DND-41 (cell line): ENCODE results near the gene MAP4K3.

Experiments
- ATAC-seq: fragments of 200-7000 bp; cut with Tn5 transposase; 3 replicates; pipeline ENCODE4 v1.9.1; 2021; ENCODE audit warnings: low read depth; ENCODE audit not compliant: insufficient read depth
- DNase-seq: peaks from one replicate; pipeline ENCODE4 v3.0.0-alpha.2; 2020
- H2AFZ ChIP-seq: 2 replicates; pipeline ENCODE4 v1.6.0; 2012; ENCODE audit warnings: low read depth, low read length
- H3K27ac ChIP-seq: 2 replicates; pipeline ENCODE4 v1.5.1; 2012; ENCODE audit warnings: low read length, inconsistent platforms
- H3K27me3 ChIP-seq: fragments of 200-600 bp; sonication (generic); 2 replicates; pipeline ENCODE4 v1.6.0; 2012; ENCODE audit warnings: low read length, mild to moderate bottlenecking, inconsistent platforms; ENCODE audit not compliant: insufficient read depth, poor library complexity
- H3K36me3 ChIP-seq: 2 replicates; pipeline ENCODE4 v1.5.1; 2012; ENCODE audit warnings: low read length, inconsistent platforms; ENCODE audit not compliant: insufficient read depth
- H3K4me1 ChIP-seq: 2 replicates; pipeline ENCODE4 v1.5.1; 2012; ENCODE audit warnings: mild to moderate bottlenecking, low read length; ENCODE audit not compliant: insufficient read depth
- H3K4me2 ChIP-seq: 2 replicates; pipeline ENCODE4 v1.6.0; 2012; ENCODE audit warnings: mild to moderate bottlenecking, moderate library complexity, low read length, inconsistent platforms; ENCODE audit not compliant: insufficient read depth
- H3K4me3 ChIP-seq, 2 experiments: fragments of 200-600 bp in 1 of 2; shearing (Covaris generic) in 1 of 2; 2 replicates each; pipeline ENCODE4 v1.5.1; 2012 to 2016; ENCODE audit warnings: inconsistent platforms in 2 of 2, low read length in 2 of 2, mild to moderate bottlenecking in 2 of 2, low read depth in 1 of 2, moderate library complexity in 1 of 2
- H3K79me2 ChIP-seq: 2 replicates; pipeline ENCODE4 v1.6.0; 2012; ENCODE audit warnings: low read length, inconsistent platforms; ENCODE audit not compliant: insufficient read depth
- H3K9ac ChIP-seq: 2 replicates; pipeline ENCODE4 v1.6.0; 2012; ENCODE audit warnings: low read depth, mild to moderate bottlenecking, inconsistent platforms, low read length, moderate library complexity
- H3K9me3 ChIP-seq: 2 replicates; pipeline ENCODE4 v1.5.1; 2012; ENCODE audit warnings: low read length, moderate library complexity, mild to moderate bottlenecking, inconsistent platforms; ENCODE audit not compliant: insufficient read depth, severe bottlenecking
- H4K20me1 ChIP-seq: 2 replicates; pipeline ENCODE4 v1.6.0; 2012; ENCODE audit warnings: low read length; ENCODE audit not compliant: insufficient read depth
- CTCF ChIP-seq: IDR thresholded peaks from 2 replicates; pipeline ENCODE4 v1.5.1; 2012; ENCODE audit warnings: borderline replicate concordance, low read length, moderate library complexity, mild to moderate bottlenecking; ENCODE audit not compliant: poor library complexity, severe bottlenecking; ENCODE audit errors: extremely low read depth
- EZH2 ChIP-seq: IDR thresholded peaks from 3 replicates; pipeline ENCODE4 v1.6.1; 2012; ENCODE audit warnings: borderline replicate concordance, low read depth, mild to moderate bottlenecking, moderate library complexity, low read length, inconsistent platforms; ENCODE audit not compliant: severe bottlenecking

MAP4K3 gene

GRCh38 chr2:39464864-39465263, 27.8 kb upstream of the MAP4K3 start:
- DNase-seq, result no peak
- TF ChIP-seq EZH2, result no peak
- no peak for TF ChIP-seq CTCF
- no peak for ATAC-seq
- no peaks in the 10 kb centered on the region for H3K27me3 ChIP-seq
- H3K36me3 ChIP-seq, result no peaks in the 10 kb centered on the region
- H3K9me3 ChIP-seq, result peaks cover 2% of the 10 kb centered on the region
- no peak overlapping the region for H3K9ac ChIP-seq
- no peak overlapping the region for H3K4me2 ChIP-seq
- H3K27ac ChIP-seq, result no peak overlapping the region
- no peaks in the 10 kb centered on the region for H3K79me2 ChIP-seq
- H4K20me1 ChIP-seq, result no peaks in the 10 kb centered on the region
- no peaks in the 10 kb centered on the region for H3K4me1 ChIP-seq
- H3K4me3 ChIP-seq, result no peak overlapping the region
- H2AFZ ChIP-seq, result no peak overlapping the region

- Histone ChIP-seq H2AFZ (no peak overlapping the region), H3K27ac (no peak overlapping the region), H3K79me2 (no peaks in the 10 kb centered on the region), H3K36me3 (no peaks in the 10 kb centered on the region), H3K4me2 (no peak overlapping the region), H3K4me3 (no peak overlapping the region), H4K20me1 (no peaks in the 10 kb centered on the region), H3K27me3 (no peaks in the 10 kb centered on the region), H3K4me1 (no peaks in the 10 kb centered on the region), H3K9me3 (peaks cover 3% of the 10 kb centered on the region), H3K9ac (no peak overlapping the region)
- ATAC-seq, result no peak
- TF ChIP-seq EZH2 (no peak), CTCF (no peak)
- DNase-seq, result no peak
Observed at GRCh38 chr2:39455826-39456225, 18.7 kb upstream of the MAP4K3 start.

- H3K4me3 ChIP-seq, result no peak overlapping the region
- no peaks in the 10 kb centered on the region for H3K36me3 ChIP-seq
- H3K4me2 ChIP-seq, result no peak overlapping the region
- H3K9me3 ChIP-seq, result no peaks in the 10 kb centered on the region
- no peak overlapping the region for H2AFZ ChIP-seq
- H4K20me1 ChIP-seq, result no peaks in the 10 kb centered on the region
- TF ChIP-seq EZH2, result no peak
- no peak for TF ChIP-seq CTCF
- ATAC-seq (no peak), DNase-seq (no peak)
- no peaks in the 10 kb centered on the region for H3K79me2 ChIP-seq
- H3K9ac ChIP-seq, result no peak overlapping the region
- no peak overlapping the region for H3K27ac ChIP-seq
- no peaks in the 10 kb centered on the region for H3K4me1 ChIP-seq
- H3K27me3 ChIP-seq, result no peaks in the 10 kb centered on the region
Observed at GRCh38 chr2:39452396-39452795, 15.3 kb upstream of the MAP4K3 start.

- Histone ChIP-seq H3K27ac (no peak overlapping the region), H3K36me3 (no peaks in the 10 kb centered on the region), H3K27me3 (no peaks in the 10 kb centered on the region), H2AFZ (no peak overlapping the region), H3K9me3 (no peaks in the 10 kb centered on the region), H3K9ac (no peak overlapping the region), H4K20me1 (no peaks in the 10 kb centered on the region), H3K4me2 (no peak overlapping the region), H3K79me2 (no peaks in the 10 kb centered on the region), H3K4me3 (no peak overlapping the region), H3K4me1 (no peaks in the 10 kb centered on the region)
- ATAC-seq (no peak), DNase-seq (no peak)
- TF ChIP-seq CTCF (no peak), EZH2 (no peak)
Observed at GRCh38 chr2:39451954-39452353, 14.9 kb upstream of the MAP4K3 start.
